ENCODE measurements around the gene EDN2.

GRCh38 chr1:41501581-41501980, 17.1 kb upstream of the EDN2 start:
- TF ChIP-seq YY1 (IDR thresholded peaks at IDR 0.05; ENCODE audit: insufficient read depth, insufficient read length) (no peak), SUZ12 (IDR thresholded peaks at IDR 0.05; ENCODE audit: extremely low read depth, insufficient read depth, insufficient read length) (no peak)

Measured in NT2/D1 (cell line).